Endothelial cell of umbilical vein (primary cell): ENCODE data around the gene SSBP3. TPM values are rescaled to one million over a fixed set of nuclear protein-coding genes. Genes with fewer than 3 reads are reported as not detected.

Source experiments
- BruUV-seq: library from RNA; stranded (reverse); fragments of 400-500 nt; replicated peaks from 2 replicates; lab custom pipeline; 2021; lab: Mats Ljungman, UMichigan
- CTCF ChIA-PET: fragments of 300-600, 350-600 bp; sonication (Branson Sonifier 250); formaldehyde crosslinking; loops from one replicate; lab custom pipeline; 2021; ENCODE audit warnings: antibody characterized with exemption, inconsistent platforms; lab: Charles Lee
- POLR2A ChIA-PET: fragments of 300-600, 350-600 bp; sonication (Branson Sonifier 250); formaldehyde crosslinking; loops from one replicate; lab custom pipeline; 2021; ENCODE audit warnings: antibody characterized with exemption, inconsistent platforms; lab: Charles Lee
- DNase-seq: peaks from one replicate; pipeline ENCODE4 v3.0.0-alpha.2; 2011; ENCODE audit warnings: low read depth, low spot score
- FAIRE-seq: peaks from 2 replicates; lab custom pipeline; 2011; peaks lifted over from hg19 to GRCh38; lab: Jason Lieb, UNC
- H2AFZ ChIP-seq: 2 replicates; pipeline ENCODE4 v1.6.0; 2012; ENCODE audit warnings: low read depth, low read length, control low read depth, inconsistent platforms
- H3K27ac ChIP-seq: 2 replicates; pipeline ENCODE4 v1.5.1; 2011; ENCODE audit warnings: low read depth, mild to moderate bottlenecking, control low read depth, low read length, moderate library complexity; ENCODE audit not compliant: insufficient read depth
- H3K27me3 ChIP-seq, 2 experiments: 2 replicates each; pipeline versions ENCODE4 v1.6.0 to v1.6.1; 2011; ENCODE audit warnings: low read length in 2 of 2, mixed read lengths in 1 of 2; ENCODE audit not compliant: control insufficient read depth in 2 of 2, insufficient read depth in 2 of 2
- H3K36me3 ChIP-seq, 2 experiments: 2 replicates in 1 of 2; 3 replicates in 1 of 2; pipeline ENCODE4 v1.5.1; 2011; ENCODE audit warnings: low read length in 2 of 2, mild to moderate bottlenecking in 1 of 2, moderate library complexity in 1 of 2; ENCODE audit not compliant: control insufficient read depth in 2 of 2, insufficient read depth in 2 of 2; ENCODE audit errors: extremely low read depth in 1 of 2
- H3K4me1 ChIP-seq: 3 replicates; pipeline ENCODE4 v1.5.1; 2011; ENCODE audit warnings: mild to moderate bottlenecking, low read length; ENCODE audit not compliant: control insufficient read depth, insufficient read depth; ENCODE audit errors: extremely low read depth
- H3K4me2 ChIP-seq: 2 replicates; pipeline ENCODE4 v1.6.1; 2011; ENCODE audit warnings: low read length, control low read depth, mixed read lengths; ENCODE audit not compliant: insufficient read depth
- H3K4me3 ChIP-seq, 3 experiments: fragments of 200-600 bp in 1 of 3; sonication (generic), shearing (Covaris generic) in 1 of 3; replicated peaks in 1 of 3; 2 replicates each; pipeline ENCODE4 v1.5.1; 2011 to 2016; ENCODE audit warnings: control low read depth in 3 of 3, low read length in 3 of 3, mild to moderate bottlenecking in 2 of 3, inconsistent platforms in 1 of 3, low read depth in 1 of 3, moderate library complexity in 1 of 3; ENCODE audit not compliant: insufficient read depth in 1 of 3
- H3K79me2 ChIP-seq: 2 replicates; pipeline ENCODE4 v1.6.0; 2012; ENCODE audit warnings: low read length, inconsistent platforms; ENCODE audit not compliant: control insufficient read depth, insufficient read depth
- H3K9ac ChIP-seq: replicated peaks from 2 replicates; pipeline ENCODE3; 2011; ENCODE audit warnings: low read length, control low read depth; ENCODE audit not compliant: insufficient read depth; ENCODE audit errors: extremely low read depth
- H3K9me1 ChIP-seq: replicated peaks from 3 replicates; pipeline ENCODE4 v1.6.0; 2011; ENCODE audit warnings: mild to moderate bottlenecking, low read length; ENCODE audit not compliant: control insufficient read depth, insufficient read depth; ENCODE audit errors: extremely low read depth
- H3K9me3 ChIP-seq: replicated peaks from 2 replicates; pipeline ENCODE4 v1.5.1; 2012; ENCODE audit warnings: low read length, inconsistent platforms; ENCODE audit not compliant: control insufficient read depth, insufficient read depth
- H4K20me1 ChIP-seq: replicated peaks from 2 replicates; pipeline ENCODE3; 2011; ENCODE audit warnings: mild to moderate bottlenecking, low read length; ENCODE audit not compliant: control insufficient read depth, insufficient read depth; ENCODE audit errors: extremely low read depth
- EZH2 ChIP-seq: IDR thresholded peaks from 2 replicates; pipeline ENCODE4 v1.6.1; 2012; ENCODE audit warnings: borderline replicate concordance, low read depth, mild to moderate bottlenecking, moderate library complexity, low read length, inconsistent platforms; ENCODE audit not compliant: severe bottlenecking
- FOS ChIP-seq: IDR thresholded peaks from 2 replicates; pipeline ENCODE4 v1.6.1; 2011; ENCODE audit warnings: mild to moderate bottlenecking, low read length, moderate library complexity, borderline replicate concordance; ENCODE audit not compliant: insufficient read depth
- GATA2 ChIP-seq: IDR thresholded peaks from 2 replicates; pipeline ENCODE4 v1.7.0; 2011; ENCODE audit warnings: low read depth, mild to moderate bottlenecking, moderate library complexity, mixed read lengths, low read length; ENCODE audit not compliant: insufficient read length, insufficient read depth
- JUN ChIP-seq: IDR thresholded peaks from 2 replicates; pipeline ENCODE4 v1.6.1; 2011; ENCODE audit warnings: borderline replicate concordance, low read depth; ENCODE audit not compliant: insufficient read length, insufficient read depth
- MAX ChIP-seq: IDR thresholded peaks from 2 replicates; pipeline ENCODE4 v1.6.1; 2011; ENCODE audit not compliant: insufficient read depth, insufficient read length
- MYC ChIP-seq: IDR thresholded peaks from one replicate; pipeline ENCODE4 v1.6.1; 2011; ENCODE audit warnings: mild to moderate bottlenecking, low read depth, low read length
- POLR2A ChIP-seq: IDR thresholded peaks from 2 replicates; pipeline ENCODE4 v1.6.1; 2012; ENCODE audit warnings: low read depth, mild to moderate bottlenecking, control low read depth, low read length
- POLR2AphosphoS5 ChIP-seq: IDR thresholded peaks from 2 replicates; pipeline ENCODE4 v1.6.1; 2012; ENCODE audit warnings: low read depth, mild to moderate bottlenecking, control low read depth, low read length, moderate library complexity; ENCODE audit not compliant: insufficient read depth
- dilution Hi-C: fragments of 300-500 bp; cut with MboI; formaldehyde crosslinking; loops from one replicate; pipeline ENCODE4 v1.15.0; 2019; ENCODE audit warnings: low sequenced_read_pairs; ENCODE audit not compliant: extremely low pct_ligation_motif_present
- intact Hi-C: fragments of 100-400 bp; cut with micrococcal nuclease; formaldehyde crosslinking; loops from one replicate; pipeline ENCODE4 v1.10.0; 2022
- polyA plus RNA-seq, 4 experiments: library from polyadenylated mRNA; depleted of rRNA in 3 of 4; stranded (reverse) in 3 of 4; unstranded in 1 of 4; fragments of >200 nt; gene quantifications; 2 replicates each; pipeline versions ENCODE4 v1.2.1 to v1.2.3, GENCODE V29; 2011 to 2012; ENCODE audit warnings: missing spikeins in 1 of 4
- total RNA-seq: library from RNA; stranded (reverse); gene quantifications from 2 replicates; pipeline ENCODE4 v1.2.3, GENCODE V29; 2021
- TF ChIP-seq, protein P1 (sequence below), 2 donors: IDR thresholded peaks; 1 replicate in 1 of 2; 2 replicates in 1 of 2; pipeline ENCODE4 v1.5.1; 2011; ENCODE audit warnings: low read length in 2 of 2, mild to moderate bottlenecking in 2 of 2, moderate library complexity in 2 of 2, control low read depth in 1 of 2, inconsistent platforms in 1 of 2, low read depth in 1 of 2; ENCODE audit not compliant: insufficient read depth in 1 of 2; ENCODE audit errors: extremely low read depth in 1 of 2

The SSBP3 gene
- total and polyA plus RNA-seq, 2 donors (not counting 3 experiments of a cell fraction or from before 2014, with no cell fraction given): 44.9 to 59.4 TPM

DNA sequence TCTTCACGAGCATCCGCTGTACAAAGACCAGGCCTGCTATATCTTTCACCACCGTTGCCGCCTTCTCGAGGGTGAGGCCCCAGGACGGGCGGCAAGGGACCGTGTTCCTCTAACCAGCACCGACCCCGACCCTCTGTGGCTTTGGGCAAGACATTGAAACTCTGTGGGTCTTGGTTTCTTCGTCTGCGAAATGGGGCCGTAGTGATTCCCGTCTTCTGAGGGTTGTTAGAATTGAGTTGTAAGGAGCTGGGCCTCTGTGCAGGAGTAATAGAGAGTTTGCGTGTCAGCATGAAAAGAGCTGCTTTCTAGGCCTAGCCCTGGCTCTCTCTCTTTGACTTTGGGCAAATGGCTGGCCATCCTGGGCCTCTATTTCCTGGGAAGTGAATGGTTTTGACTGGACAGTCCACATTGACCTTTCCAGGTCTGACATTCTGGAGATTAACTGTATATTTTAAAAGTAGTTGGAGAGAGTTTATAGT, 205.6 kb downstream of the SSBP3 start:
- Histone ChIP-seq H3K36me3 (peaks cover 6 to 8% of the 10 kb centered on the region in 2 experiments), H3K27ac (peak overlapping the region; percentile 55), H3K9ac (peak overlapping the region; percentile 79), H3K4me2 (peak overlapping the region; percentile 68), H3K79me2 (peaks cover 28% of the 10 kb centered on the region), H2AFZ (peak overlapping the region; percentile 86), H3K27me3 (no peaks in the 10 kb centered on the region), H3K9me3 (no peaks in the 10 kb centered on the region), H3K4me3 (peak overlapping the region; percentile 58 to 67 (median 58)), H3K4me1 (peaks cover 19% of the 10 kb centered on the region), H4K20me1 (no peaks in the 10 kb centered on the region), H3K9me1 (no peaks in the 10 kb centered on the region)
- CTCF ChIA-PET: interaction anchor here (1.0 to 2.6 kb wide), 11 partner anchors 10 to 299 kb away, joined by 3 to 20 read pairs (median 6); no protein-coding TSS in a partner anchor
- BruUV-seq: TSS peak; percentile 59
- no peak for FAIRE-seq
- dilution Hi-C loops: no loop called here
- intact Hi-C loops: loop anchor here (1.0 to 5.0 kb wide), 4 partner anchors 80 to 287 kb away; partner anchors contain the start of genes SSBP3, TCEANC2 and TMEM59
- DNase-seq: no peak
- TF ChIP-seq FOS (no peak), GATA2 (no peak)
- POLR2A ChIA-PET: no interaction called here

GRCh38 chr1:54199765-54200518, 206.3 kb downstream of the SSBP3 start, which contains the start of the genes CYB5RL and MRPL37:
Gene CYB5RL (minus strand): TSS chr1:54200030. CDS start chr1:54195616, 4,414 bp downstream.
Gene MRPL37 (plus strand): TSS chr1:54200167. CDS start chr1:54200244, 77 bp downstream.
- FAIRE-seq (peak; percentile 98), DNase-seq (peak; percentile 97)
- no peaks in the 10 kb centered on the region for H3K9me1 ChIP-seq
- H3K79me2 ChIP-seq: peaks cover 28% of the 10 kb centered on the region
- peak within 1 kb of the TSS; percentile 55 for H3K27ac ChIP-seq
- peaks cover 1 to 4% of the 10 kb centered on the region in 2 experiments for H3K36me3 ChIP-seq
- H3K27me3 ChIP-seq: no peaks in the 10 kb centered on the region
- H2AFZ ChIP-seq: peak within 1 kb of the TSS; percentile 89
- TF ChIP-seq POLR2AphosphoS5 (peak; percentile 91), FOS (no peak), EZH2 (no peak), POLR2A (peak; percentile 83), MAX (no peak), JUN (no peak), MYC (no peak), GATA2 (no peak)
- TF ChIP-seq, protein P1, sequence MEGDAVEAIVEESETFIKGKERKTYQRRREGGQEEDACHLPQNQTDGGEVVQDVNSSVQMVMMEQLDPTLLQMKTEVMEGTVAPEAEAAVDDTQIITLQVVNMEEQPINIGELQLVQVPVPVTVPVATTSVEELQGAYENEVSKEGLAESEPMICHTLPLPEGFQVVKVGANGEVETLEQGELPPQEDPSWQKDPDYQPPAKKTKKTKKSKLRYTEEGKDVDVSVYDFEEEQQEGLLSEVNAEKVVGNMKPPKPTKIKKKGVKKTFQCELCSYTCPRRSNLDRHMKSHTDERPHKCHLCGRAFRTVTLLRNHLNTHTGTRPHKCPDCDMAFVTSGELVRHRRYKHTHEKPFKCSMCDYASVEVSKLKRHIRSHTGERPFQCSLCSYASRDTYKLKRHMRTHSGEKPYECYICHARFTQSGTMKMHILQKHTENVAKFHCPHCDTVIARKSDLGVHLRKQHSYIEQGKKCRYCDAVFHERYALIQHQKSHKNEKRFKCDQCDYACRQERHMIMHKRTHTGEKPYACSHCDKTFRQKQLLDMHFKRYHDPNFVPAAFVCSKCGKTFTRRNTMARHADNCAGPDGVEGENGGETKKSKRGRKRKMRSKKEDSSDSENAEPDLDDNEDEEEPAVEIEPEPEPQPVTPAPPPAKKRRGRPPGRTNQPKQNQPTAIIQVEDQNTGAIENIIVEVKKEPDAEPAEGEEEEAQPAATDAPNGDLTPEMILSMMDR (IDR thresholded peaks at IDR 0.05; ENCODE audit: extremely low read depth in 1 of 2, insufficient read depth in 1 of 2, low read depth in 1 of 2, low read length in 2 of 2): no peak
- peak within 1 kb of the TSS; percentile 58 to 67 (median 58) for H3K4me3 ChIP-seq
- no peaks in the 10 kb centered on the region for H3K9me3 ChIP-seq
- no TSS peak for BruUV-seq
- peak within 1 kb of the TSS; percentile 73 for H3K4me2 ChIP-seq
- dilution Hi-C loops (no loop called here), intact Hi-C loops (loop anchor here (1.0 to 5.0 kb wide), 4 partner anchors 79 to 287 kb away; partner anchors contain the start of genes SSBP3, TCEANC2 and TMEM59)
- POLR2A ChIA-PET: no interaction called here
- H3K4me1 ChIP-seq: peaks cover 19% of the 10 kb centered on the region
- peak within 1 kb of the TSS; percentile 79 for H3K9ac ChIP-seq
- H4K20me1 ChIP-seq: no peaks in the 10 kb centered on the region
- CTCF ChIA-PET: interaction anchor here (1.0 to 2.6 kb wide), 12 partner anchors 10 to 300 kb away, joined by 3 to 20 read pairs (median 6); no protein-coding TSS in a partner anchor
